Measurements from ENCODE around the gene DNM3.

GRCh38 chr1:172085317-172085716, 244.0 kb downstream of the DNM3 start:
- no peak for TF ChIP-seq EZH2 (IDR thresholded peaks at IDR 0.05; ENCODE audit: low read length)
- TF ChIP-seq CTCF (optimal IDR thresholded peaks at IDR 0.05 in 1 of 3, IDR thresholded peaks at IDR 0.05 in 1 of 3, conservative IDR thresholded peaks at IDR 0.05 in 1 of 3; ENCODE audit: extremely low read depth in 1 of 3, insufficient read depth in 2 of 3, low read length in 3 of 3) = no peak
